22Rv1 (cell line): ENCODE data around the gene ZKSCAN2.

Experiments used
- ZFX ChIP-seq: fragments of 450-650 bp; IDR thresholded peaks from 2 replicates; pipeline ENCODE4 v1.6.1; 2017; ENCODE audit warnings: antibody characterized with exemption, borderline replicate concordance
- TF ChIP-seq, protein P1 (sequence below): fragments of 450-650 bp; IDR thresholded peaks from 2 replicates; pipeline ENCODE4 v1.5.1; 2017; ENCODE audit warnings: mild to moderate bottlenecking

DNA sequence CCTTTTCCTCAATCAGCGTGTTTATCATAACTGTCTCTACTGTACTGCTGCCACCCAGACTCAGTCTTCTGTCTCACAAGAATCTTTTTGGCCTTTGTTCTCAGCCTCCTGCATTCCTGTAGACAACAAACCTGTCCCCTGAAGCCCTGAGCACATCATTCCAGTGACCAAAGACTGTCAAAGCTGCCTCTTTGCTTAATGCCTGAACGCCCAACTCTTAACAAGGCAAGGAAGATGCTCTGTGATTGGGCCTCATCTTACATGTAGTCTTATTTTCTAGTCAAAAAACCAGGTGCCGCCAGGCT is 70.2 kb downstream of the ZKSCAN2 start:
- TF ChIP-seq, protein P1, sequence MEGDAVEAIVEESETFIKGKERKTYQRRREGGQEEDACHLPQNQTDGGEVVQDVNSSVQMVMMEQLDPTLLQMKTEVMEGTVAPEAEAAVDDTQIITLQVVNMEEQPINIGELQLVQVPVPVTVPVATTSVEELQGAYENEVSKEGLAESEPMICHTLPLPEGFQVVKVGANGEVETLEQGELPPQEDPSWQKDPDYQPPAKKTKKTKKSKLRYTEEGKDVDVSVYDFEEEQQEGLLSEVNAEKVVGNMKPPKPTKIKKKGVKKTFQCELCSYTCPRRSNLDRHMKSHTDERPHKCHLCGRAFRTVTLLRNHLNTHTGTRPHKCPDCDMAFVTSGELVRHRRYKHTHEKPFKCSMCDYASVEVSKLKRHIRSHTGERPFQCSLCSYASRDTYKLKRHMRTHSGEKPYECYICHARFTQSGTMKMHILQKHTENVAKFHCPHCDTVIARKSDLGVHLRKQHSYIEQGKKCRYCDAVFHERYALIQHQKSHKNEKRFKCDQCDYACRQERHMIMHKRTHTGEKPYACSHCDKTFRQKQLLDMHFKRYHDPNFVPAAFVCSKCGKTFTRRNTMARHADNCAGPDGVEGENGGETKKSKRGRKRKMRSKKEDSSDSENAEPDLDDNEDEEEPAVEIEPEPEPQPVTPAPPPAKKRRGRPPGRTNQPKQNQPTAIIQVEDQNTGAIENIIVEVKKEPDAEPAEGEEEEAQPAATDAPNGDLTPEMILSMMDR = no peak
- no peak for TF ChIP-seq ZFX
